K562 (cell line): ENCODE data around the gene NLRP6. TPM values are rescaled to one million over a fixed set of nuclear protein-coding genes. Genes with fewer than 3 reads are reported as not detected.

Experiments used
- ATAC-seq: fragments of 200-7000 bp; cut with Tn5 transposase; 3 replicates; pipeline ENCODE4 v1.9.1; 2020; ENCODE audit warnings: moderate library complexity
- BruUV-seq: library from RNA; stranded (reverse); fragments of 400-500 nt; replicated peaks from 2 replicates; lab custom pipeline; 2021; lab: Mats Ljungman, UMichigan
- CTCF ChIA-PET: fragments of 300-600 bp; formaldehyde crosslinking; extraction: SDS; loops from one replicate; lab custom pipeline; 2021; ENCODE audit warnings: low intra/inter-chr PET ratio; lab: Yijun Ruan, JAX
- POLR2A ChIA-PET: fragments of 300-600, 350-650 bp; sonication (Branson Sonifier 250); formaldehyde crosslinking; extraction: SDS; loops from one replicate; lab custom pipeline; 2021; ENCODE audit warnings: antibody characterized with exemption, inconsistent platforms; lab: Yijun Ruan, JAX
- DNase-seq, 4 experiments: peaks; one replicate each; pipeline versions ENCODE4 v3.0.0 to v3.0.0-alpha.2; 2011 to 2018; ENCODE audit warnings: low spot score in 3 of 4, mixed read lengths in 3 of 4; ENCODE audit errors: extremely low read depth in 1 of 4
- FAIRE-seq: peaks from 2 replicates; lab custom pipeline; 2011; peaks lifted over from hg19 to GRCh38; lab: Jason Lieb, UNC
- H2AFZ ChIP-seq: 2 replicates; pipeline ENCODE4 v1.6.0; 2011; ENCODE audit warnings: low read depth, low read length, control low read depth, inconsistent platforms
- H3K27ac ChIP-seq: fragments of 200-600 bp; 3 replicates; pipeline ENCODE4 v1.8.0; 2011; ENCODE audit warnings: low read depth, mild to moderate bottlenecking, control low read depth, inconsistent platforms, low read length, moderate library complexity, mixed read lengths; ENCODE audit errors: extremely low read depth
- H3K27me3 ChIP-seq, 2 experiments: fragments of 300-600 bp in 1 of 2; 2 replicates in 1 of 2; 3 replicates in 1 of 2; pipeline versions ENCODE4 v1.6.0 to v1.8.0; 2011; ENCODE audit warnings: inconsistent platforms in 2 of 2, low read length in 2 of 2, mild to moderate bottlenecking in 1 of 2, mixed read lengths in 1 of 2, moderate library complexity in 1 of 2; ENCODE audit not compliant: control insufficient read depth in 2 of 2, insufficient read depth in 2 of 2
- H3K36me3 ChIP-seq: fragments of 300-600 bp; 3 replicates; pipeline ENCODE4 v1.8.0; 2011; ENCODE audit warnings: mild to moderate bottlenecking, low read length, inconsistent platforms; ENCODE audit not compliant: control insufficient read depth, insufficient read depth
- H3K4me1 ChIP-seq, 2 experiments: fragments of 200-600 bp in 1 of 2; replicated peaks in 1 of 2; 2 replicates in 1 of 2; 3 replicates in 1 of 2; pipeline versions ENCODE4 v1.5.1 to v1.8.0; 2011; ENCODE audit warnings: inconsistent platforms in 2 of 2, low read length in 2 of 2, mild to moderate bottlenecking in 1 of 2, mixed read lengths in 1 of 2, moderate library complexity in 1 of 2; ENCODE audit not compliant: control insufficient read depth in 2 of 2, insufficient read depth in 2 of 2
- H3K4me2 ChIP-seq: 2 replicates; pipeline ENCODE4 v1.6.1; 2011; ENCODE audit warnings: low read length, control low read depth, inconsistent platforms, mixed read lengths; ENCODE audit not compliant: insufficient read depth
- H3K4me3 ChIP-seq: fragments of 200-600 bp; sonication (generic), shearing (Covaris generic); 2 replicates; pipeline ENCODE4 v1.5.1; 2016; ENCODE audit warnings: control low read depth, inconsistent platforms
- H3K79me2 ChIP-seq: fragments of 200-600 bp; 3 replicates; pipeline ENCODE4 v1.8.0; 2011; ENCODE audit warnings: low read length, inconsistent platforms; ENCODE audit not compliant: control insufficient read depth, insufficient read depth
- H3K9ac ChIP-seq, 2 experiments: 2 replicates each; pipeline versions ENCODE4 v1.6.0 to v1.6.1; 2011; ENCODE audit warnings: low read depth in 2 of 2, low read length in 2 of 2, control low read depth in 1 of 2, inconsistent platforms in 1 of 2, mild to moderate bottlenecking in 1 of 2, mixed read lengths in 1 of 2; ENCODE audit not compliant: insufficient read depth in 1 of 2
- H3K9me1 ChIP-seq: one replicate; pipeline ENCODE4 v1.6.0; 2011; ENCODE audit warnings: inconsistent platforms, mild to moderate bottlenecking, low read length, moderate library complexity; ENCODE audit not compliant: control insufficient read depth, insufficient read depth
- H3K9me3 ChIP-seq: replicated peaks from 2 replicates; pipeline ENCODE4 v1.5.1; 2011; ENCODE audit warnings: low read depth, low read length, inconsistent platforms; ENCODE audit not compliant: control insufficient read depth, insufficient read depth
- H4K20me1 ChIP-seq: replicated peaks from 2 replicates; pipeline ENCODE4 v1.6.1; 2011; ENCODE audit warnings: low read length, inconsistent platforms, mixed read lengths; ENCODE audit not compliant: control insufficient read depth, insufficient read depth
- CBFB ChIP-seq: sonication (generic); formaldehyde crosslinking; IDR thresholded peaks from 2 replicates; pipeline ENCODE4 v1.4.0; 2020; ENCODE audit warnings: mild to moderate bottlenecking, missing genetic modification reagents
- CEBPB ChIP-seq: fragments of 450-650 bp; IDR thresholded peaks from 2 replicates; pipeline ENCODE4 v1.6.1; 2016; ENCODE audit warnings: missing genetic modification characterization, missing compliant biosample characterization
- KDM2B ChIP-seq: fragments of 250-450 bp; sonication (Bioruptor Pico); IDR thresholded peaks from 2 replicates; pipeline ENCODE4 v1.8.0; 2021; ENCODE audit warnings: mild to moderate bottlenecking, moderate library complexity
- SP2 ChIP-seq: IDR thresholded peaks from 2 replicates; pipeline ENCODE4 v1.6.1; 2011; ENCODE audit warnings: mild to moderate bottlenecking, low read depth, low read length, moderate library complexity; ENCODE audit not compliant: poor library complexity, severe bottlenecking; ENCODE audit errors: extremely low read depth
- THAP7 ChIP-seq: fragments of 250-450 bp; sonication (Bioruptor Pico); IDR thresholded peaks from 2 replicates; pipeline ENCODE4 v1.5.0; 2021
- ZNF668 ChIP-seq: fragments of 250-450 bp; sonication (Bioruptor Pico); IDR thresholded peaks from 2 replicates; pipeline ENCODE4 v1.8.0; 2022; ENCODE audit warnings: mild to moderate bottlenecking, inconsistent platforms
- WGBS: fragments of 100-300 bp; shearing (Covaris generic); methylation state at CpG from one replicate; pipeline ENCODE4 v1.1.6; 2016; ENCODE audit warnings: low coverage, mixed read lengths; ENCODE audit not compliant: insufficient coverage; ENCODE audit errors: missing lambda C conversion rate; 5-methylcytosine and 5-hydroxymethylcytosine counted together
- in situ Hi-C: fragments of 300-500 bp; cut with MboI; formaldehyde crosslinking; loops from 4 replicates; pipeline ENCODE4 v1.15.0; 2018; ENCODE audit warnings: inconsistent platforms, mixed read lengths
- intact Hi-C: fragments of 100-400 bp; cut with micrococcal nuclease; formaldehyde crosslinking; loops from 2 replicates; pipeline ENCODE4 v1.14.2; 2022
- polyA plus RNA-seq, 8 experiments: library from polyadenylated mRNA; depleted of rRNA in 4 of 8; stranded (reverse) in 5 of 8; unstranded in 3 of 8; fragments of >200 nt; fragmentation: Nextera tagmentation in 2 of 8; fragmentation: Illumina TruSeq in 1 of 8; extraction: Ambion mirVana in 2 of 8; extraction: Trizol in 1 of 8; gene quantifications; 2 replicates each; pipeline versions ENCODE4 v1.2.1 to v1.2.3, GENCODE V29; 2011 to 2014; ENCODE audit warnings: inconsistent platforms in 1 of 8, missing spikeins in 1 of 8
- total RNA-seq, 7 experiments: library from RNA; depleted of rRNA in 6 of 7; stranded (reverse); fragments of >200 nt in 6 of 7; fragmentation: Illumina TruSeq in 2 of 7; extraction: Trizol in 2 of 7; gene quantifications; 2 replicates each; pipeline versions ENCODE4 v1.2.1 to v1.2.3, GENCODE V29; 2011 to 2021; ENCODE audit warnings: low replicate concordance in 1 of 7

NLRP6 gene
- total and polyA plus RNA-seq, 9 of the 15 experiments (the other 6 are each of a cell fraction or from before 2014, with no cell fraction given): 0.03 to 0.18 (median 0.15) TPM; not detected in 5

GRCh38 chr11:259413-259812 is 18.8 kb upstream of the NLRP6 start:
- TF ChIP-seq THAP7 (CRISPR knock-in tag): no peak
- TF ChIP-seq CBFB (CRISPR knock-in tag): no peak
- TF ChIP-seq KDM2B (CRISPR knock-in tag): no peak
- TF ChIP-seq ZNF668 (CRISPR knock-in tag): no peak
- TF ChIP-seq SP2: no peak
- no peak for TF ChIP-seq CEBPB (tag)
- no peaks in the 10 kb centered on the region for H3K36me3 ChIP-seq
- ATAC-seq (no peak), FAIRE-seq (no peak), DNase-seq (no peak)
- no peak overlapping the region for H3K27ac ChIP-seq
- WGBS: 63% methylated on average over 10 of the region's 10 CpGs
- CTCF ChIA-PET: no interaction called here
- no peaks in the 10 kb centered on the region for H3K27me3 ChIP-seq
- no peak overlapping the region for H2AFZ ChIP-seq
- H3K9me1 ChIP-seq: no peaks in the 10 kb centered on the region
- in situ Hi-C loops: no loop called here
- POLR2A ChIA-PET: interaction anchor here (1.6 kb wide), 1 partner anchor 9 kb away, joined by 3 read pairs; no protein-coding TSS in a partner anchor
- H4K20me1 ChIP-seq: no peaks in the 10 kb centered on the region
- no peaks in the 10 kb centered on the region; the same call in 1 of the 2 replicates for H3K9me3 ChIP-seq
- H3K79me2 ChIP-seq: no peaks in the 10 kb centered on the region
- H3K4me2 ChIP-seq: no peak overlapping the region
- intact Hi-C loops: no loop called here
- H3K4me1 ChIP-seq: peaks cover 13 to 19% of the 10 kb centered on the region in 2 experiments
- no peak overlapping the region for H3K4me3 ChIP-seq
- H3K9ac ChIP-seq: no peak overlapping the region
- no TSS peak for BruUV-seq
